ENCODE data around the gene PRDM15. TPM values are rescaled to one million over a fixed set of nuclear protein-coding genes. Genes with fewer than 3 reads are reported as not detected.

The PRDM15 gene
- total RNA-seq, 1 donor from 2014 or later: 6.4 TPM

DNA sequence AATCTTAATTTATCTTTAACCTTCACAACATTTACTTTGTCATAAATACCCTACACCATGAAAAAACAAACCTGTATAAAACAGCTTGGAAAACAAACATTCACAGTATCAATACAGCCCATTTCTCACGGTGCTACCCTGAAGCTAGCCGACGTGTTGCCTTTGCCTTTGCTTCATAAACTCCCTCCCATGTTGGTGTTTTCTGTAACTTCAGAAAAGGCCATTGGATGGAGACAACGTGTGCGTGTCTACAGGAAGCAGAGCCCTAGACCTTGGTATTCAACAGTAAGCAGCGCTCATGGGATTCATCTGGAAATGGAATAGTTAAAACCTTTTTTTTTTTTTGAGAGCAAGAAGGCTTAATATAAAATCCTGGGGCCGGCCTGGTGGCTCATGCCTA is 7.2 kb upstream of the PRDM15 start:
- DNase-seq (ENCODE audit: low spot score): no peak

DNA sequence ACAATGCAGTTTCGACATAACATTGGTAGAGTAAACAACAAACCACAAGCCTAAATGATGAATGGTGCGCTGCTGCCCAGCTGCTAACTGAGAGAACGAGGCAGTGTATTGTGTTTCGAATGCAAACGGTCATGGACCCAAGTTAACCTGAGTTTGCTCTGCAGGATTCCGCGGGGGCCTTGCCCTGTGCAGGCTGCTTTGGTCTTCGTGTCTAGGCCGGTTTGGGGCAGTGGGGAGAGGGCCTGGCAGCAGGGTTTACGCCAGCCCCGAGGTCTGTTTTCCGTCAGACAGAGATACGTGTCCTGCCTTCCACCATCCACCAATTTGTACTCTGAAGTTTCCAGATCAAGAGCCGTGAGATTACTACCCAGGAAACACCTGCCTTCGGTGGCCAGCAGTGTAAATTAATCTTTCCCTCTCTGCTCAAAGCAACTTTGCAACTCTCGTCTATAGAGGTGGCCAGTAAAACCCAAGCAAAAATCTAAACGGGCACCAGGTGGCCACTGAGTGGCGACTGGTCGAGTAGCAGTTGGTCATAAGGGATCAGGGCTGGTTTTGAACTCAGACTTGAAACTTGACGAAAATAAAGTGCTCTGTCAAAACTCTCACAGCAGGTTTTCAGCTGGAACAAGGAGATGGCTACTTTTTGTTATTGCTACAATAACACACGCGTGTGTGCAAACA is 6.3 kb upstream of the PRDM15 start:
- DNase-seq (ENCODE audit: low spot score): no peak

DNA sequence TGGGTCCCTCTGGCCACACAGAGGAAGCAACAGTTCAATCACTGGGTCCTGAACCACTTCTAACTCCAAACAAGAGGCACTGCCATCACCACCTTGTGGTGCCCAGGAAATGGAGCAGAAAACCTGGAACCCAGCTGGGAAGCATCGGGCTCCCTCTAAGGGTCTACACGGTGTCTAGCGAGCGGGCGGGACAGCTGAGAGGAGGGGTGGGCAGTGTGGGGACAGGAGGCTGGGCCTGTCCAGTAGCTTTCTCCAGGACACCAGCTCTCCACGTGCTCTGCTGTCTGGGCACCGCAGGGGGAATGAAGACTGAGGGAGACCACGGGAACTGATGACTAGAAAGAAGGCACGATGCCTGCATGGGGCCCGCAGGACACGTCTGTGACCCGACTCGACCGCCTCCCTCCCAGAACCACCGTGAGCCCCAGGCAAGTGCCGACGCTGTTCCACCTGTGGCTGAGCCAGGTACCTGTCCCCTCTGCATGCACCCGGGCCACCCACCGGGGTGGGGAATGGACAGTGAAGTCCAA is 5.4 kb upstream of the PRDM15 start:
- no peak for DNase-seq (ENCODE audit: low spot score)

DNA sequence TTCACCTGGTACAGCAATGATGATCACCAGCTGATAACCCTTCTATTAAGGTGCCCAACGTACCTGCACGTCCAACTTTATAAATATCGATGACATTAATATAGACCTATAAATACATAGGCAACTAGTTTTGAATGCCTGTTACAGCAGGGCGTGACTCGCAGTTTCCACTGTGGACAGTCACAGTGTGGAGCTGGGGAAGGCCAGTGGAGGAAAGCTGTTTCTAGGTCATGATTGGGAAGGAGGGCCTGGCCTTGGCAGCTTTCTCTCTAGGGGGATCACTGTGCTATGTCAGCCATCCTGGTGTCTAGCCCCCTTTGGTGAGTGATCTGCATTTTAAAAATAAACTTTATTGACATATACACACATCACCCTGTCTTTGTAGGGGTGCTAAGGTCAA is 4.4 kb upstream of the PRDM15 start:
- no peak for DNase-seq (ENCODE audit: low spot score)

DNA sequence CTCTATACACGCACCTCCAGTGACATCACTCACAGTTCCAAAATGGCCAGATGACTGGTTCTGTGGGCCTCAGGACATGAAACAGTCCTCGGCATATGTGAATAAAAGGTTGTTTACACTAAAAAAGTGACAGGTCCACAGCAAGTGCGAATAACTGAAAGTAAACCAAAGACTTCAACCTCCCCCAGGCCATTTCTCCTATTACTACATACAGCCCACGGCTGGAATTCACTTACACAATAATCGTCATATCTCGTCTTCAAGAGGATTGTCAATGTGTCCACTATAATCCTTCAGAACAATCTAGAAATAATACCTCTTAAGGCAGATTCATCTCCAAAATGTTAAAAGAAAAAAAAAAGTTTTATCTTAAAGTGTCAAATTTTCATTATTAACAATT is 1.9 kb upstream of the PRDM15 start:
- no peak for DNase-seq (ENCODE audit: low spot score)

DNA sequence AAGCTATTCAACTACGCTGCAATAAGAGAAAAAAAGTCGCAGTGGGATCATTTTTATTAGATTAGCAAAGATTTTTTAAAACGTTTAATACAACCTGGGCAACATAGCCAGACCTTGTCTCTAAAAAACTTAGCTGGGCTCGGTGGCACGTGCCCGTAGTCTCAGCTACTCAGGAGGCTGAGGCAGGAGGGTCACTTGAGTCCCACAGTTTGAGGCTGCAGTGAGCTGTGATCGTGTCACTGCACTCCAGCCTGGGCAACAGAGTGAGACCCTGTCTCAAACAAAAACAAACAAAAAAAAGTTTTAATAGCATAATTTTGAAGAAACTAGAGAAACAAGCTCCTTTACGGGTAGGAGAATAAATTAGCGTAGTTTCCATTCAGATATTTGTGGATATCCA is 1.0 kb upstream of the PRDM15 start:
- no peak for DNase-seq (ENCODE audit: low spot score)

DNA sequence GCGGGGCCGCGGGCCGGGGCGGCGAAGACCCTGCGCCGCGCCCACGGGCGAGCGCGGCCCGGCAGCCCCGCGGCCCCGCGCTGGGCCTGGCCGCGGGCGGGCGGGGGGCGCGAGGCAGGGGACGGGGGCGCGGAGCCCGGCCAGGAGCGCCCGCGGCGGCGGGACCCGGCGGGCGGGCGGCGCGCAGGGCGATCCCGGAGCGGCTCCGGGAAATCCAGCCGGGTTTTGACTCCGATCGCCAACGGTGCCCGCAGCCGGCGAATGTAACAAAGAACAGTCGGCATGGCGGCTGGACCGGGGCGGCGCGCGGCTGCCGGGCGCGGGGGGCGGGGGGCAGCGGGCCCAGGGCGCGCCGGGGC is 334 bp downstream of the PRDM15 start:
- peak; percentile 81 for DNase-seq (ENCODE audit: low spot score)

DNA sequence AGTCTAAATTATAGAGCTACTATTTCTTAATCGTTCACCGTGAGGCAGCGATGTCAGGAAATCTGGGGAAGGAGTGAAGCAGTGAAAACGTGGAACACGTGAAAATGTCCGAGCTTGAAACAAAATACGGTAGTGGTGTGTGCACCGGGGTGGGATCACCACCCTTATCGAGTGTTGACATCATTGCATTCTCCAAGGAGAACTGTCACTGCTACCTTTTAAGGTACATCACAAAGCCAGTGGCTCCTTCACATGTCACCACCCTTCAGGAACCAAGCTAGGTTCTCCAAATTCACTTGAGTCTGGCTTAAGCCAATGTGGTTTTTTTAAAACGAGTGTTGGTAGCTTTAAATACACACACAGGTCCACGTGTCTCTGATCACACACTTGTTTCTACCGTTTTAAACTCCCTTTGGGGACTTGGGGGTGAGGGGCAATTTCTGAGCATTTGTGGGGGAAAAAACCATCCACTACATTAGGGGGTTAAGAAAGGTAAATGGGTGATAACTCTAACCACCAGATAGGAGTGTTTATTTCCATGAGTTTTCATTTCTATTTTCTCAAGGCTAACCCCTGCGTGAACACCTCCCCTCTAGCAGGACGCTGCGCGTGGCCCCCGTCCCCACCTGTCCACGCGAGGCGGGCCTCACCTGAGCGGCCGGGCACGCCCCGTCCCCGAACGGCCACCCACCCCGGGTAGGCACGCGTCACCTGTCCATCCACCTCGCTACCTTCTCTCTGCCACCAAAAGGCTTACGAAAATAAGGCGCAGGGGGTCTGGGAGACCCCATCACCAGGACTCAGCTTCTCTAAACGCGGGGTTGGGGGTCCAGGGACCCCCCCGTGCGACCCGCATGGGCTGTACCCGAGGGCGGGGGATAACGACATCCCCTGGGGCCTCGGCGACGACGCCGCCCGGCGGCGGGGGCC is 978 bp downstream of the PRDM15 start:
- DNase-seq (ENCODE audit: low spot score): no peak

DNA sequence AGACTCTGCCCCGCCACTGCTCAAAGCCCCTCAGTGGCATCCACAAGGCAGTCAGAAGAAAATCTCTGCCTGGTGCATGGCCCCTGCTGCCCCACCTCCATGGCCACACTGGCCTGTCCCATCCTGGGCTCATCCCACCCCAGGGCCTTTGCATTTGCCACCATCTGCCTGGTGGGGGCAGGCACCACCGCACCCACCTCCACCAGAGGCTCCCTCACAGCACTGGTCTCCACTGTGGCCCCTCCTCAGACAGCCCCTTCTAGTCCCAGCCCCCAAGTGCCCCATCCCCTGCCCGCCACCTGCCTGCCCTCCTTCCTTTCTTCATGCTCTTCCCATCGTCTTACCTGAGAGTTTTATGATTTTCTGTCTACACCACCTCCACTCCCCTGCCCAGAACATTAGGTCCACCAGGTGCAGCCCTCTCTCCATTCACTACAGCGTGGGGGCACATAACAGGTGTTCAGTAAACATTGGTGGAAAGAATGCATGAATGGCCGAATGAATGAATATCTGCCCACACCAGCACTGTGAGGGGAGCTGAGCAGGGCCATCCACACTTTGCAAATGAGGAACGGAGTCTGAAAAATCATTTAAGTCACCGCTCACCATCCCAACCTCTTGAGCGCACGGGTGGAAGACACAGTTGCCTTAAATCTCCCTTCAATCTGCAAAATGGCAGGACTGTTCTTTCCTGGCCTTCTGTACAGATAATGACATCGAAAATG is 2.1 kb downstream of the PRDM15 start:
- no peak for DNase-seq (ENCODE audit: low spot score)

DNA sequence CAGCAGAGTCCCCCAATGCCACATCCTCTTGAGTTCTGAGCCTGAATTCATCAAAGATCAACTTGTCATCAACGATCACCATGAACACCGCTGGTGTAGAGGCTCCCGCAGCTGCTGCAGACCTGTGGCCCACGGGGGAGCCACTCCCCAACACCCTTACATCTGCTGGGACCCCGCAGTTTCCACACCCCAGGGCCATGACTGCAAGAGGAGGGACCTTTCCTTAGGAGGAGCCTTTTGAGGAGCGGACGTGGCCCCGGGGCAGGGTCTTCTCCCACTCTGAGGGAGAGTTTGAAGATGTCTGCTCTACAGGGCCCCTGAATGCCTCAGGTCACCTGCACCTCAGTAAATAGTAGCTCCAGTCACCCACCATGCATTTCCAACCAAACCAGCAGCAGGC is 2.7 kb downstream of the PRDM15 start:
- no peak for DNase-seq (ENCODE audit: low spot score)

DNA sequence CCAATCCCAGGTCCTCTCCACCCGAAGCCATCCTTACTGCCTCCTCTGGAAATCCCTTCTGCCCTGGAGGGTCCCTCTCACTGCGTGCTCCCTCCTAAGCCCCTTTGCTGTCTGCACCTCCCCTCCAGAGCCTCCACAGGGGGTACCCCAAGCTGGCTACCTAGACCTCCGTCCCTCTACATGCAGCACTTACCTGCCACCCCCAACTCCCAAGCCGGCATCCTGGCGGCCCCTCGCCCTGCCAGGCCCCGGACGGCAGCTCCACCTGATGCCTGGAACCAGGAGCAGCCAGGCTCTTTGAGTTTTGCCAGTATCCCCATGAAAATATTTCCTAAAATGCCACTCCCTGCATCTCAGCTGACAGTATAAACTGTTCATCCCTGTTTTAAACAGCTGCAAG is 4.1 kb downstream of the PRDM15 start:
- DNase-seq (ENCODE audit: low spot score): no peak

DNA sequence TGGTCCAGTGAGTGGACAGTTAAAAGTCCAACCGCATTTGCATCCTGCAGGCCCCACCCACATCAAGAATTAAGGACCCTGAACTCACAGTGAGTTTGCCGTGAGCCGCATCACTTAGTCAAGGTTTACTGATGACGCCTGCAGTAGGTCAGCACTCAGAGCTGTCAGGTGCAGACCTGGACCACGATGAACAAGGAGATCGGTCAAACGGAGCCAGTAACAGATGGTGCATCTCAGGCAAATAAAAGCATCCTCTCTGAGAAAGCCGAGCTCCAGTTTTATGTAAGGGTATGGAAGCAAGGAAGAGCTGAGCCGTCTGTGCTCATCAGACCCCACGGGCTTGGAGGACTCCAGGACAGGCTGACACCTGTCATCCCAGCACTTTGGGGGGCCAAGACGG is 4.5 kb downstream of the PRDM15 start:
- no peak for DNase-seq (ENCODE audit: low spot score)

DNA sequence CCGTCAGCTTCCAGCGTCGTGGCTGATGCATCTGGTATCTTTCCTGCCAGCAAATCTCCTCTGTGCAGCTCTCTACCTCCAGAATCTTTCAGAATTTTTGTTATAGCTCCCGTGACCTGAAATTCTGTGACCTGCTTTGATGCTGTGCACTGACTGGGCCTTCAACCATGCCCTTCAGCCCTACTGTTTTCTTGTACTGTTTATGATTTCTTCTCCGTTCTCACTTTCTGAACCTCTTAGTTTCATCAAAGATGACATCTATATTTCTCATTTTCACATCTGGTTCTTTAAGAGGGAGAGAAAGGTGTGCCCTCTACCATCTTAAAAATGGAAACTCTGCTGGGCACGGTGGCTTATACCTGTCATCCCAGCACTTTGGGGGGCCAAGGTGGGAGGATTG is 5.7 kb downstream of the PRDM15 start:
- no peak for DNase-seq (ENCODE audit: low spot score)

DNA sequence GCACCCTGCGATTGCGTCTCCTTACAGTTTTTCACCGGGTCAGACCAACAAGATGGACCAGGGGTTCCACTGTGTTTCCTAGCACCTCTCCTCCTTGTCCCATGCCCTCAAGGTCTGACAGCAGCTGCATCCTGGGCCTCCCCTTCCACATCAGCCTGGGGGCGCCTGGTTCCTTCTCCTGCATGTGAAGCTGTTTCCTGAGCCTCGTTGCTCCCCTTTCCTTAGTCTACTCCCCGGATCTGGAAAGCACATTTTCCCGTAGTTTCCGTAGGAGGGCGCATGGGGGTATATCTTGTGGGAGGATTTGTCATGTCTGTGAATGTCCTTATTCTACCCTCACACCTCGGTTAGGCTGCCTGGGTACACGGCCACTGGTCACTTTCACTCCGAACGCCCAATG is 6.1 kb downstream of the PRDM15 start:
- DNase-seq (ENCODE audit: low spot score): no peak

DNA sequence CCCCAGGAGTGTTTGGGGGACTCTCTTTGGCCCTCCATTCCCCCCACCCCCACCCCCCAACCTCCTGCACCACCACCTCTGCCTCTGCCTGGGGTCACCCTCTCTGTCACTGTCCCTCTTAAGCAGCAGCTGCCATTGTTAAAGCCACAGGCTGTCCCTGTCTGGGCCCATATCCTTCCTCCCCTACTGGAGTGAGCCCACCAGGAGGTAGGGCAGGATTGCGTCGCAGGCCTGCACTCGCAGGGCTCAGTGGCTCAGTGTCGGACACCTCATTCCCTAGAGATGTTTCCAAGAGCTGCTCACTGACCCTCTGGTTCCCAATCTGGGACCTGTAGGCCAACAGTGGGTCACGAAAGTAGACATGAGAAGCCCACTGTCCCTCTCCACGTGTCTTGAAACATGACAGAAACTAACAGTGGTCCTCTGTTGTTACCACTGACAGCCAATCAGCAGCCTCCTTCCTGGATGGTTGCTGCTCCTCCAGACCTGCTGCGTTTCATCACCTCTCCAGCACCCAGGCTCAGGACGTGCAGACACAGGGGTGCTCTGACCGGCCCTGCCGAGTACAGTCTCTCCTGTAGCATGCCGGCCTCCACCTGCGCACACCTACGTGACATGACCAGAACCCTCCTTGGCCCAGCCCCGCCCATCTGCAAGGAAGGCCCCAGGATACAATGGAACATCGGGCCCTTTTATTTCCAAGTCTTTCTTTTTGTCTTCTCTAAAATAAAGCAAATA is 7.7 kb downstream of the PRDM15 start:
- DNase-seq (ENCODE audit: low spot score): no peak

DNA sequence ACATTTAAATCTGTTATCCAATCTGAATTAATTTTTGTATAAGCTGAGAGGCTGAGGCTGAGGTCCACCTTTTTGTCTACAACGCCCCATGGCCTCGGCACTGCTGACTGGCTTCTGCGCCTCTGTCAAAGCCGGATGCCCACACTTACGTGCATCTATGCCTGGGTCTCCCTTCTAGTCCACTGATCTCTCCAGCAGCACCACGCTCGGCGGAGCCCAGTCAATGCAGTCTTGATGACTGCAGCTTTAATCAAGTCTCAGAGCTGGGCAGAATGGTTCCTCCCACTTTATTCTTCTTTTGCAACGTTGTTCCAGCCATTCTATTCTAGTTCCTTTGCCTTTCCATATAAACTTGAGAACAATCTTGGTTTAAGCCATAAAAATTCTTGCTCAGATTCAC is 9.4 kb downstream of the PRDM15 start:
- no peak for DNase-seq (ENCODE audit: low spot score)

DNA sequence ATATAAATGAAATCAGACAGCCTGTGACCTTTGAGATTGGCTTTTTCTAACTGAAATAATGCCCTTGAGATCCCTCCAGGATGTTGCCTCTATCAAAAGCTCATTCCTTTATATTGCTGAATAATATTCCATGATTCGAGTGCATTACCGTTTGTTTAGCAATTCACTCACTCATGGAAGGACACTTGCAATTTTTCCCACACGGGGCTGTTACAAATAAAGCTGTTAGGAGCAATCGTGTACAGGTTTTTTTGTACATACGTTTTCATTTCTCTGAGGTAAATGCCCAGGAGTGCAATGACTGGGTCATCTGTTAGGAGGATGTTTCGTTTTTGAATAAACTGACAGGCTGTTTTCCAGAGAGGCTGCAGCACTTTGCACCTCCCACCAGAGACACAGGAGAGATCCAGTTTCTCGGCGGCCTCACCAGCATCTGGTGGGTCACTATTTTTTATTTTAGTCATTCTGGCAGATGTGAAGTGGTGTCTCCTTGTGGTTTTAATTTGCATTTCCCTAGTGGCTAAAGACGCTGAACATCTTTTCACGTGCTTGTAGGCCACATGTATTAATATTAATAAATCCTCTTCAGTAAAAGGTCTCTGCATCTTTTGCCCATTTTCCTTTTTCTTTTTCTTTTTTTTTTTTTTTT is 11.0 kb downstream of the PRDM15 start:
- DNase-seq (ENCODE audit: low spot score): no peak

DNA sequence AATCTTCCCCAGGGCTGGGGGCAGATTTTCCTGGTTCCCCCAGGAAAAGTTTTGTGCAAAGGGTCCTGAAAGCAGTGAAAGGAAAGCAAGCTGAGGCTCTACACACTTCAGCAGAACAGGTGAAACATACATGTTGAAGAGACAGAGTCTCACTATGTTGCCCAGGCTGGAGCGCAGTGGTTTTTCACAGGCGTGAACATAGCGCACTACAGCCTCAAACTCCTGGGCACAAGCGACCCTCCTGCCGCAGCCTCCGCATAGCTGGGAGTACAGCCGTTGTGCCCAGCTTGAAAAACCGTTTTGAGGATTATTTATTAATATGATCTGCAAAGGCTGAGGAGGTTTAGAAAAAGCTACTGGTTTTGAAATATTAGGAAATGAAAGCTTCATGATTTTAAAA is 11.8 kb downstream of the PRDM15 start:
- no peak for DNase-seq (ENCODE audit: low spot score)

DNA sequence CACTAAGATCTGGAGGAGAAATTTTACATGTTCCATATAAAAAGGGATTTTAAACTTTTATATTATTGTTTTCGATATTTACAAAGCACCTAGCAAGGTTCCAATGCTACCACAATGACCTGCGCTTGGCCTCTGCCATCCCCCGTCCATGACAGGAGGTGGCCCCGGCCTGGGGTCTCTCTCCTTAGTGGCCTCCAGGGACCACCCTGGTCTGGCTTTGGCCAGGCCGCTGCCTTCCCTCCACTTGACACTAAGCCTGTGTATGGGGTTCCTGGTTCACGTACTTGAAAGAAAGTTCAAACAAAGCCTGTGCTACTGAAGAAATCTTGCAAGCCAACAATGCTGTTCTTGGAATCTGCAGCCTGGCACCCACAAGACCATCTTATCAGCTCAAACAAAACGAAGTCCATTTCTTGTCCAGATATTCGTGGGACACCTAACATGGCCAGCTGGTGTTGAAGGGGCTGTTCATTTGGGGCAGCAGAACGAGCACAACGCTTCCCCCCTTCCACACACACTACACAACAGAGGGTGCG is 12.8 kb downstream of the PRDM15 start:
- DNase-seq (ENCODE audit: low spot score): no peak

DNA sequence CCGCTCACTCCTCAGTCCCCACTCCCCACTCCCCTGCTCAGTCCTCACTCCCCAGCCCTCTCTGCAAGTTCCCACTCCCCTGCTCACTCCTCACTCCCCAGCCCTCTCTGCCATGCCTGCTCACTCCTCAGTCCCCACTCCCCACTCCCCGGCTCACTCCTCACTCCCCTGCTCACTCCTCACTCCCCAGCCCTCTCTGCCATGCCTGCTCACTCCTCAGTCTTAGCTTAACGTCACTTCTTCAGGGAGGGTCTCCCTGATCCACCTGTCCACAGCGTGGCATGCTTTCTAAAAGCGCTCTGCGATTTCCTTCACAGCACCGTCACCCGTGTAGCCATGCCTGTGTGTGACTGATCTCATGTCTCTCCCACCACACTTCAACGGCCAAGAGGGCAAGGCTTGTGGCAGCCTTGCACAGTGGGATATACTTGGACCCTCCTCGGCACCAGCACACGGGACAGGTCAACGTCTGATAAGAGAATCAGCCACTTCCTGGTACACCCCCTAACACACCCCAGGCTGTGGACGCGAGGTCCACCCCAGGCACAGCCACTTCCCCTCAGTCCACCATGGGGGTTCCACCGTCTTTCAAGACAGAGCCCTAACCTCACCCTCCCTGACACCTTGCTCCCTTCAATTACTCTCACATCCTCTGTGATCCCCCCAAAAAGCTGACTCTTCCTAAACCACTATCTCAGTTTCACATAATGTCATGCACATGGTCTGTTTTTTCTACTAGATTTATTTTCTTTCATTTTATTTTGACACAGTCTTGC is 14.0 kb downstream of the PRDM15 start:
- no peak for DNase-seq (ENCODE audit: low spot score)
